GF-D8 (cell line): Measurements from ENCODE around the gene PNMA1.

ENCODE experiments used
- DNase-seq: peaks from one replicate; lab custom pipeline; 2025; lab: John Stamatoyannopoulos, UW

Gene PNMA1

DNA sequence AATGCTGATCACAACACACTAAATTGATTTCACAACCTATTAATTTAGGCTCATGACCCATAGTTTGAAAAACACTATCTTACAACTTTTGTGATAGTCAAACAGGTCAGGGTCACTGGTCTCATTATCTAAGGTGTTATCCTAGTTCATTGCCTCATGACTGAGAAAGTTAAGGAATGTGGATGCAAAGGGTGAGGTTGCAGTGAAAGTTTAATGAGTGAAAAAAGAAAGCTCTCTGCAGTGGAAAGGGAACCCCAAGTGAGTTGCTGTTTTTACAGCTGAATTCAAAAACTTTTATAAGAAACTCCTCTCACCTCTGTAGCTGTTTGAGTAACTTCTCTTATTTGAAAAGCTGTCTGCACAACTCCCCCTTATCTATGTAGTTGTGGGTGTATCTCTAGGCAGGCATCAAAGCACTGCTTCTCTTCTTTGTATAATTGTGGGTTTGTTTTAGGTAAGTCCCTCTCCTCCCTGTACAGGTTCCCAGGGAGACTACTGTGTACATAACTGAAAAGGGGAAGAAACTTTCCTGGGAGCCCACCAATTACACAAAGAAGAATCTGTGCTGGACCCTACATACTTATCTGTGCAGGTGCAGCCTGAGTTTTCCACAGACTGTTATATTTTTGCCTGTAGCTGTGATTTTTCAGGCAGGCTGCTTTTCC lies 50.5 kb downstream of the PNMA1 start:
- DNase-seq = no peak

DNA sequence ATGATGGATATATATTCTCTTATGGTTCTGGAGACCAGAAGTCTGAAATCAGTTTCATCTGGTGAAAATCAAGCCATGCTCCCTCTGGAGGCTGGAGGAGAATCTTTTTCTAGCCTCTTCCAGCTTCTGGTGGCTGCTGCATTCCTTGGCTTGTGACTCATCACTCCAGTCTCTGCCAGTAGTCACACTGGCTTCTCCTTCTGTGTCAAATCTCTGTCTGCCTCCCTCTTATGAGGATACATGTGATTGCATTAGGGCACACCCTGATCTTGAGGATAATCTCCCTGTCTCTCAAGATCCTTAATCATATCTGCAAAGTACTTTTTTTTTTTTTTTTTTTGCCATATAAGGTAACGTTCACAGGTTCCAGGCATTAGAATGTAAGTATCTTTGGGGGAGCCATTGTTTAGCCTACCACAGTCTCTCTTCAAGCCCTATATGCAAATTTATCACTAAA lies 51.7 kb downstream of the PNMA1 start:
- DNase-seq = no peak

DNA sequence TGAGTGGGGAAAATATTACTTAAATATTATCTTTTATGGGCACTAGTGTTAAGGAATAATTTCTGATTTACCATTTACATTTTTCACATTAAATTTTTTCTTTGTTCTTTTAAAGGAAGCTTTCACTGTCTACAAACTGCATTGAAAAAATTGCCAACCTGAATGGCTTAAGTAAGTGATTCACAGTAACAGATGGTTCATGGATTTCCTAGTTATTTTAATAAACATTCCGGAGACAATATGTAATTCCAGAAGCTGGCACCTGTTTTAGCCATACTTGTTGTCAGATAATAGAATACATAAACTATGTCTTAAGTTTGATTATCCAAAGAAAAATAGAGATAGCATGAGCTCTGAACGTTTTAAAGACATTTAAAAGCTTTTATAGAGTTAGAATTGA lies 52.3 kb downstream of the PNMA1 start:
- DNase-seq = no peak
